Stimulated activated CD8-positive, alpha-beta memory T cell treated with anti-CD3 and anti-CD28 coated beads, Interleukin-12 subunit alpha, Interleukin-12 subunit beta, amount 100 ng/mL, for 24 hours (primary cell): ENCODE results near the gene TCAP.

Experiments used
- DNase-seq: peaks from one replicate; pipeline ENCODE4 v3.0.0-alpha.2; 2020; ENCODE audit errors: extremely low read depth

Gene TCAP

DNA sequence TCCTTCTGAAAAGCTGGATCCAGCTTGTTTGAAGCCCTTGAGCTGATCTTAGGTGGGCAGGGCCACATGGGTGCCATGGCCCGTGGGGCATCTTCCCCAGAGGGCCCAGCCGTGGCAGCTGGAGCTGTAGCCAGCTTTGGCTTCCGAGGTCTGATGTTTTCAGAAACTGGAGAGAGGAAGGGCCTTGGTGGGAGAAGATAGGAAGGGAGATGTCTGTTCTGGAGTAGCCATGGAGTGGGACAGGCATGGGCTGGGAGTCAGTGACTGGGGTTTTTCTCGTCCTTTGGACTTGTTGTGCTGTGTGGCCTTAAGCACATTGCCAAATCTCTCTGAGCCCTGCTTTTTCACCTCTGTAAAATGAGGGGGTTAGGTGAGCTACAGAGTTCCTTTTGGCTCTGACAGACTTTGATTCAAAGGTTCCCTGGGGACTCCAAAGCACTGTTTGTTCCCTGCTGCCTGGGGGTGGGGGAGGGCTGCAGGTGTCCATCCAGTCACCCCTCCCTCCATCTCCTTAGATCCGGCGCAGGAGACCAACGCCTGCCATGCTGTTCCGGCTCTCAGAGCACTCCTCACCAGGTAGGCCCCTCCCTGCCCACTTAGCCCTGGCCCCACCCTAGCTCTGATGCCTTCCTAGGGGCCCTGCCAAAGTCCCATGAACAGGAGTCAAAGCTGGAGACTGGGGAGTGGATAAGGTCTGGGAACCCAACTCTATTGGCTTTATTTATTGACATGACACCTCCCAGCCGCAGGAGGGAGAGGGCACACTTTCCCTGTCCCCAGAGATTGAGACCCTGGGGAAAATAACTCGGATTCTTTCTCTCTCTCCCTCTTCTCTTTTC lies 36.3 kb upstream of the TCAP start:
- no peak for DNase-seq

DNA sequence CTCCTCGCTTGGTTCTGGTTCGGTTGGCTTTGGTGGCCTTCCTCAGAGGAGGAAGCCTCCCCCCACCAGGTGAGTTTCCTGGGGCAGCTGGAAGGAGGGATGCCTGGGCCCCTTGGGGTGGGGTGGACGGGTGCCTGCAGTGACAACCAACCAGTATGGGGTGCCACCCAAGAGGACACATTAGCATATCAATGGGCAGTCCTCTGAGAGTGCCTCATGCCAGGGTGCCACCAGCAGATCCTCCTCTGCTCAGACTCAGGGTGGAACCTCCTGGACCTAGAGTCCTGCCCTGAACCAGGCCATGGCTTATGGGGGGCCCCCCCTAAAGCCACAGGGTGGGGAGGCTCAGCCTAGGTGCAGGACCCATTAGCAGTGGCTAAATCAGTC lies 35.7 kb upstream of the TCAP start:
- no peak for DNase-seq

DNA sequence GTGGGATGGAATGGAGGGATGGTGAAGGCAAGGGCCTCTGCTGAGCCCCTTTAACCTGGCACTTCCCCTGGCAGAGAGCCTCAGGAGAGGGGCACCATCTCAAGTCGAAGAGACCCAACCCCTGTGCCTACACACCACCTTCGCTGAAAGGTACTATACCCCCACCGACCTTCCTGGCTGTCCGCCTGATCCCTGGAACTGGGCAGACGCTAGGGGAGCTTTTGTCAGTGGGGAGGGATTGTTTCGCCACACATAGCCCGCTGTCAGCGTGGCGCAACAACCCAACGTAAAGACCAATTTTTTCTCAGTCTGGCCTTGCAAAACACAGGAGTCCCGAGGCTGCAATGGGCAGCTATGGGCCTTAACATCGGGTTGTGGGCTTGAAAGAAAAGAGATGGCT lies 35.3 kb upstream of the TCAP start:
- no peak for DNase-seq

DNA sequence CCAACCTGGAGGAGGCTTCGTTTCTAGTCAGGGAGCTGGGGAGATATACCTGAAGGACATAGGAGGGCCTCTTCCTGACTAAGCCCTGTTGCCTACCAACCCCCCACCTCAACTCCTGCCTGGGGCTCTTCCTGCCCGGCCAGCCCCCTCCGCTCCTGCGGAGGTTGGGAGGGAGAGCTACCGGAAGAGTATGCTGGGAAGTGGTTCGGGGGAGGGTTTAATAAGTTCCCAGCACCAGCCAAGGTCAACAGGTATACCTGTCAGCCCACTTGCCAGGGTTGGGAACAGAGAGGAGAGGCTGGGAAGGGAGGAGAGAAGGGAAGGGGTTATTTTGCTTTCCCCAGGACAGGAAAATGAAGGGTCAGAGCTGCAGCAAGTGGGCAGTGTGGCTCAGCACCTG lies 33.7 kb upstream of the TCAP start:
- no peak for DNase-seq

DNA sequence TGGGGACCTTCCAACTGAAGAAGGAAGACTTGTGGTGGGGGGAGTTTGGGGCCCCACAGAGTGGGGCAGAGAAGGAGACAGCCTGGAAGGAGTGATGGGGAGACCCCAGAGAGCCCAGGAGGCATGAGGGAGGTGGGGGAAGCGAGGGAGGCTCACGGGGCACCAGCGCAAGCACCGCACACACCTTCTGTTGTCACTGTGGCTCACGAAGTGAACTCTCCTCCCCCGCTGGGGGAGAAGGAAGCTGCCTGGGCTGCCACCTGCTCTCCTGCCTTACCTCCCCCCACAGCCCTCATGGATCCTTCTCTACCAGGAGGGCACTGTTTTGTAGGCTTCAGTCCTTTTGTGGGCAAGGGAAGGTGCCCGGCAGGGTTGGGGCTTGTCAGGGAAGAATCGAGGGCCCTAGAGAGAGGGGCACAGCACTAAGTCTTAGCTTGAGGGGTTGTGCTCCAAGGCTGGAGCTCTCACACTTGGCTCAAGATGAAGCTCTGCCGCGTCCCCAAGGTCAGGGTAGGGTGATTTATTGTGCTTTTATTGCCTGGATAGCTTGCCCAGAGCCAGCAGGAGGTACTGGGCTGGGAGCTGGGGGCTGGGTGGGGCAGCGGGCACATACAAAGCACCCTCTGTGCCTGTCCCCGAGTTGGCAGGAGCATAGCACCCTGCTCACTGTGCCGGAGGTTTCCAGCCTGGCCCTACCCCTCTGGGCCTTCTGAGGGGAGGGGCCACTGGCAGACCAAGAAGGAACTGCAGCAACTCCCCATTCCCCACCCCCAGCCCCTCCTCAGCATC lies 32.8 kb upstream of the TCAP start:
- DNase-seq = no peak

DNA sequence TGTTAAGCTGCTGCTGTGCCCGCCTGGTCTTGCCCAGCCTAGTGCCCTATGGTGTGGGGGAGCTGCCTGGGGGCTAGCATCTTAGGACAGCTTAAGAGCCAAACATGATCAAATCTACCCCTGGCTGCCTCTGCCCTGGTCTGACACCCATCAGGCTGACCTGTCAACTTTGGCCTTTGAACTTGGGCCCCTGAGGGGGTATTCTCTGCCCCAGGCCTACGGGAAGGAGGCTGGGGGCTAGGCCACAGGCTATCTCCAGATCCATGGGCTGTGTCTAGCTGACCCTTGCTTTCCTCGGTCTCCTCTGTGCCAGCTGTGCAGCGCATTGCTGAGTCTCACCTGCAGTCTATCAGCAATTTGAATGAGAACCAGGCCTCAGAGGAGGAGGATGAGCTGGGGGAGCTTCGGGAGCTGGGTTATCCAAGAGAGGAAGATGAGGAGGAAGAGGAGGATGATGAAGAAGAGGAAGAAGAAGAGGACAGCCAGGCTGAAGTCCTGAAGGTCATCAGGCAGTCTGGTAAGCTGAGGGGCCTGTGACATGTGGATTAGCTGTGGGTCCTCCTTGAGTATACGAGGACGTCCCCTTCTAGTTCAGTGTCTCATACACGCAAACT lies 31.5 kb upstream of the TCAP start:
- DNase-seq = no peak

DNA sequence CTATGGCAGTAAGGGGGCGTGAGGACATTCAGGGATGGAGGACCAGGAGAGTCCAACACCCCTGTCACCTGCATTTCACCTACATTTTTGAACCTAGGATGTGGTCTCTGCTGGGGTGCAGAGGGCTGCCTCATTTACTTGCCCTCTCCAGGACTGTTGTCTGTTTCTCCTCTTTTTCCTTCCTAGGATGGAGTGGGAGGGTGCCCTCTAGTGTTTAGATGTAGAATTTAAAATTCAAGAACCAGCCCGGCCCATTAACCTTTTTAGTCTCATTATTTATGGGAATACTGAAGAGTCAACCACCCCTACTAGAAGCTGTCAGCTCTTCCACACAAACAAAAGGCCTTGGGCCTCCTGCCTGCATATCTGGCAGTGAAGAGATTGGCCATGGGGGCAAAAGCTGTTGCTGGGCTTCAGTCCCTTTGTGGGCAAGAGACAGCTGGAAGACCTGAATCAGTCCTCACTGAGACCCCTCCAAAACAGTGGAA lies 30.7 kb upstream of the TCAP start:
- no peak for DNase-seq

DNA sequence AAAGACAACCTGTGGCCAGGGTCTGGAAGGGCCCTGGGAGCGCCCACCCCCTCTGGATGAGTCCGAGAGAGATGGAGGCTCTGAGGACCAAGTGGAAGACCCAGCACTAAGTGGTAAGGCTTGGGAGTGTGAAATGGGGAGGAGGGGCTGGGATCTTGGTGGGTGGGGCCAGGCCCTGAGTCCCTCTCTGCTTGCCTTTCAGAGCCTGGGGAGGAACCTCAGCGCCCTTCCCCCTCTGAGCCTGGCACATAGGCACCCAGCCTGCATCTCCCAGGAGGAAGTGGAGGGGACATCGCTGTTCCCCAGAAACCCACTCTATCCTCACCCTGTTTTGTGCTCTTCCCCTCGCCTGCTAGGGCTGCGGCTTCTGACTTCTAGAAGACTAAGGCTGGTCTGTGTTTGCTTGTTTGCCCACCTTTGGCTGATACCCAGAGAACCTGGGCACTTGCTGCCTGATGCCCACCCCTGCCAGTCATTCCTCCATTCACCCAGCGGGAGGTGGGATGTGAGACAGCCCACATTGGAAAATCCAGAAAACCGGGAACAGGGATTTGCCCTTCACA lies 29.5 kb upstream of the TCAP start:
- DNase-seq = no peak

DNA sequence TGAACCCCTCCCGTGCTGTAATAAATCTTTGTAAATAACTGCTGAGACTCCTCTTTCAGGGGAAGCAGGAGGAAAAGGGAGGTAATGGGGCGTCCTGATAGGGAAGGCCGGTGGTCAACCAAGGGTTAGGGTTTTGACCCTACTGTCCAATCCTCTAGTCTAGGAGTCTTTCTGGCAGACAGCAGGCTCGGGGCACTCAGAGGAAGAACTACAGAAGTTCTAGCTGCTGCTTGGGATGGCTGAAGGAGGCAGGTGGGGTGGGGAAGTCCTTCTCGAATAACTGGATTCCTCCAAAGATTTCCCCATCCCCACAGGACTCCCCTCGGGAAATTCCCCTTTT lies 28.6 kb upstream of the TCAP start:
- DNase-seq = no peak

DNA sequence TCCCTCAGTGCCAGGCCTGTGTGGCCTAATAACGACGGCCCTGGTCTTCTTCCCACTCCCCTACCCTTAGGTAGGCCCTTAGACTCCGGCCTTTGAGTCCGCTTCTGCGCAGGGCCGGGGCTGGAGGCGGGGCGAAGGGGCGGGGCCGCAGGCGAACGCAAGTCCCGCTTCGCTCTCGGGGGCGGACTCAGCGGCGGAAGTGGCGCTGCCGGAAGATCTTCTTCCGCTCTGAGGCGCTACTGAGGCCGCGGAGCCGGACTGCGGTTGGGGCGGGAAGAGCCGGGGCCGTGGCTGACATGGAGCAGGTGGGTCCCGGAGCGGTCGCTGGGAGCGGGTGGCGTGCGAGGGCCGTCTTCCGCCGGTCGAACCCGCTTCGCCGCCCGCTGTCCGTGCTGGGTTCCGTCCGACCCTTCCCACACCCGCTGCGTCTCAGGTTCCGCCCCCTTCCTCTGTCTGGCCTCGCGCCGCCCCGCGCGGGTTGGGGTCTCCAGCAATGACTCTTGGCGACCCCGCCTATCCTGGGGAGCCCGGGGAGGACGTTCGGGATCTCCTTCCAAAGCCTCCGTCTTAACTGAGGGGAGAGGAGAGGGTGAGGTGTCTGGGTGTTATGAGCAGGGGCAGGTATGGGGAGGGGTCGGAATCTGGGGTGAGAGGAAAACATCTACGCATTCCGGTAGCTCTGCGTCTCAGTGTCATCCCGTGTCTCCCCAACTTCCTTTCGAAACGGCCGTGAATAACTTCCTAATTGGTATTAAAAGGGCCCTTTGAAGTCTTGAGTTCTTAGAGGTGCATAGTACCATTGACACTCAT lies 28.0 kb upstream of the TCAP start, which contains the start of gene STARD3:
TSS of gene STARD3 (plus strand) at position 218 of the 810 bp plus-strand sequence. CDS start 16,388 bp downstream, outside the sequence.
- DNase-seq = peak; percentile 84

DNA sequence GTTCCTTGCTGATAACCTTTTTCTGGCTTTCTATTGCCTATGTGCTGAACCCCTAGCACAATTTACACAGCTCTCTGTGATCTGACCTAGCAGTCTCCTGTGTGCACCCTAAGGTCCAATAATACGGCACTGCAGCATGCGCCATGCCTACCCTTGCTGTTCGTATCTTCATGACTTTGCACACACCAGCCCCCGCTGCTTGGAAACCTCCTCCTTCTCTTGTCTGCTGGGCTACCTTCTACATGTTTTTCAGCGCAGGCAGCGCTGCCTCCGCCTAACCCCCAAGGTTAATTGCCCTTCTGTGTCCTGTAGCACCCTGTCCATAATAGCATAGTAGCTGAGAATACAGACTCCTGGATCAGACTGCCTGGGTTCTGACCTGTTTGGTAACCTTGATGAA lies 26.8 kb upstream of the TCAP start:
- no peak for DNase-seq

DNA sequence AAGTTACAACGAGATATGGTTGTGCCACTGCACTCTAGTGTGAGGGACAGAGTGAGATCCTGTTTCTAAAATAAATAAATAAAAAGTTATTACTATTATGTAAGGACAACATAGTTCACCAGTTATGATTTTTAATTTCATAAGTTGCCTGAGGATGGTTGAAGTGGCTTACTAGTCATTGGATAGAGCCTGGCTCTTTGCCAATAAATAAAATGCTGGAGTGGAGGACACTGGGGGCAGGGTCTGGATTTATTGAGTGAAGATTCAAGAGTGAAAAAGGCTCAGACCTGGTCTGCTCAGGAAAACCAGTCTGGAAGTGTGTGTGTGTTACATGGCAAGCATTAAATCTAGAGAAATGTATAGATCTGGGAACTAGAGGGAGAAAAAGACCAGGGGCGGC lies 26.1 kb upstream of the TCAP start:
- DNase-seq = no peak

DNA sequence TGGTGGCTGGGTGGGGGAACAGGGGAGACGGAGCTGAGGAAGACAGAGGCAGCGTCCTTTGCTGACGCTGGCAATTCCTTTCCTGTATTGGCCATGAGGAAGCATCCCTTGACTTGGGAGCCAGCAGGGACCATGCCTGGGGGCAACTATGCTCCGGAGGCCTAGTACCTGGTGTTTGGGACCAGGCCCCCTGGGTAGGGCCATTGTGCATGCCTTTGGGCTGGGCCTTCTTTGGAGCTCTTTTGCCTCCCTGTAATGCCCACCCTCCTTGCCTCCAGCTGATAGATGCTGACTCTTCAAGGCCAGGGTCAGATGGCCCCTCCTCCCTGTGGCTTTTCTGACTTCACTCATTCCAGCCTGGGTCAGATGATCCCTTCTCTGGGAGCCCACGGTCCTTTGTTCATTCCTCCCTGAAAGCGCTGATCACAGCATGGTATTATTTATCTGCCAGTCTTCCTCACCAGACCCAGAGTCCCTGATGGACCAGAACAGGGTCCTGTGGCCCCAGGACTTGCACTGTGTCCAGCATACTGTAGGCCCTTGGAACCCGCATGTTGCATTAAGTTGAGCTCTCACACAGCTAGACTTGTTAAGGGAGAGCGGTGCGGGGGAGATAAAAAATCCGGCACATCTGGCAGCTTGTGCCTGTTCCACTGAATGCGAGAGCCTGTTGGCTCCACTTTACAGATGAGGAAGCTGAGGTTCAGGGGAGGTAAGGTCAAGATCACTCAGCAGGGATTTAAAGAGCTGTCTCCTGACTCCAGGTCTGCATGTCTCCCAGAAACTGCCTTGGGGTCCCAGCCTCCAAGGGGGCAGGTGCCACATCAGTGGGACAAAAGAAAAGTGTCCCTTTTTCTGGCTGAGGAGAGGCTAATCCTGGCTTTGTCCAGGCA lies 25.3 kb upstream of the TCAP start:
- no peak for DNase-seq

DNA sequence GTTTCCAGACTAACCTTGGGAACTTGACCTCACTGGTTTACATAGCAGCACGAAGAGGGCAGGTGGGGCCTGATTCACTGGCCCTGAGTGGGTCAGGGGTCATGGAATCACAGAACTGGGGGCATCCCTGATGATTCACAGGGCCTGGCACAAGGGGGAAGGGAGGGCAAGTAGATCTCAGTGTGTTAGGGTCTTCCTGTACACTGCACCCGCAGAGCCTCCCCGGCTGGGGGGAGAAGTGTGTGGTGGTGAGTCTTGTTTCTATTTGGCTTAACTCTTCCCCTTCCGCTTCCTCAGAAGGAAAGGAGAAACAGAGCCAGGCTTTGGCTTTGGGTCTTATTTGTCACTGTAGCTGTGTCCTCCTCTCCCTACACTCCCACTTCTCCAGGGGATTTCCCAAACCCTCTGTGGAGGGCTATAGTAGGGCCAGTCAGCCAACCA lies 24.5 kb upstream of the TCAP start:
- DNase-seq = no peak

DNA sequence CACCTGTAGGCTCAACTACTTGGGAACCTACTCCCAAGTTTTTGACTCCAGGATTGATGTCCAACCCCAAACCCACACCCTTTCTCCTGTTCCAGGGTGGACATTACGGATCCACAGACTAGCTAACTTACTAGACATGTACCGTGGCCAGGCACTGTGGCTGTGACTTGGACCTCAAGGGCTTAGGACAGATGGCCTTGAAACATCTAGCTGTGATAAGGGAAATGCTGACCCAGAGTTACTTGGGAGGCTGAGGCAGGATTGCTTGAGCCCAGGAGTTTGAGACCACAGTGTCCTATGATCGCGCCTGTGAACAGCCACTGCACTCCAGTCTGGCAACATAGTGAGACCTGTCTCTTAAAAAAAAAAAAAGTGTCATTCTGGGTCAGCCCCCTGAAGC lies 24.1 kb upstream of the TCAP start:
- no peak for DNase-seq

DNA sequence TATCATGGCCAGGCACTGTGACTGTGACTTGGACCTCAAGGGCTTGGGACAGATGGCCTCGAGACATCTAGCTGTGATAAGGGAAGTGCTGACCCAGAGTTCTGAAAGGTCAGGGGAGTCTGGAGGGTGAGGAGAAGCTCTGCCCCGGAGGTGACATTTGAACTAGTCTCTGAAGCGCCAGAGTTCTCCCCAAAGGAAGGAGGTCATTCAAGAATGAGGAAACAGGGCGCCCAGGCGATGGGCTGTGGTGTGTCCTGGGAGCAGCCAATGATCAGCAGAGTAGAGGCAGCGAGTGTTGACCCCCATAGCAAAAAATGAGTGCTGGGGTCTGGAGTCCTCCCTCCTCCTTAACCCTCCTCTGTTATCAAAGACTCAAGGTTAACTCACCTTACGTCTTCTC lies 23.3 kb upstream of the TCAP start:
- no peak for DNase-seq

DNA sequence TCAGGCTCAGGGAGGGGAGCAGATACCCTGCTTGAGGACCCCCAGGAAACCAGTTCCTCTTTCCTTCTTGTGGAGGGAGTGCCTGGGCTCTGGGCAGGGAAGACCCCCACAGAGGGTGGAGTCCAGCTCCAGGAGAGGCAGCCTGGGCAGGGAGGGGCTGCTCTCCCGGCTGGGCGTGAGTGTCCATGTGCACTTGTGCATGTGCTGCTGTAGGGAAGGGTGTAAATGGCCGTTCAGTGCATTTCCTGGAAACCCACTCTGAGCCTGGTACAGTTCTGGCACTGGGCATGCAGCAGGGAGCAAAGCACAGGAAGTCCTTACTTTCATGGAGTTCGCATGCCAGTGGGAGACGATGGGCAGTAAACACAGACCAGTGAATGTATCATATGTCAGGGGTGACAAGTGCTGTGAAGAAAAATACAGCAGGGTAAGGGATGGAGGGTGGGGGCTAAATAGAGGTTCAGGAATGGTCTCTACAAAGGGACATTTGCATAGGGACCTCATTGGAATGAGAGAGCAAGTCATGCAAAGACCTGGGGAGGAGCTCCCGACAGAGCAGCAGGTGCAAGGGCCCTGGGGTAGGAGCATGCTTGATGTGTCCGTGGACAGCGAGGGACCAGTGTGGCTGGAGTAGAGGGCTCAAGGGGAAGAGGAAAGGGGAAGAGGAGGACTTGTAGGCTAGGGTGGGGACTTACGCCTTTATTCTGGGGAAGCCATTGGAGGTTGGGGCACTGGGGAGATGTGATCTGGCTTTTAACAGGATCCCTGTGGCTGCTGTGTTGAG lies 22.7 kb upstream of the TCAP start:
- no peak for DNase-seq

DNA sequence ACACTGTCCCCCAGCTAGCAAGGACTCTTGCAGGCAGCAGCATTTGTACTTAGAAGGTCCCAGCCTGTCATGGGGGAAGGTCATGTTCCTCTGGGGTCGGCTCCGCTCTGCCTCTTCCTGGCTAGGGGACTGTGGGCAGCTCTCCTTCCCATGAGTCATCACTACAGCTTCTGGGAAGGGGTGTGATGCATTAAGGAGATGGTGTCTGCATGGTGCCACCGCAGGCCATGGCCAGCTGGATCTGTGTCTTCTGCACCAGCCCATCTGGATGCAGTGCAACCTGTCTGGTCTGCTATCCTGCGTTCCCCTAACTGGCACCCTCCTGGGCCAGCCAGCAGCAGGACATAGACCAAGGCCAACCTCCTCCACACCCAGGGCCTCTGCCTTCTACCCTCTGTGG lies 21.9 kb upstream of the TCAP start:
- no peak for DNase-seq

DNA sequence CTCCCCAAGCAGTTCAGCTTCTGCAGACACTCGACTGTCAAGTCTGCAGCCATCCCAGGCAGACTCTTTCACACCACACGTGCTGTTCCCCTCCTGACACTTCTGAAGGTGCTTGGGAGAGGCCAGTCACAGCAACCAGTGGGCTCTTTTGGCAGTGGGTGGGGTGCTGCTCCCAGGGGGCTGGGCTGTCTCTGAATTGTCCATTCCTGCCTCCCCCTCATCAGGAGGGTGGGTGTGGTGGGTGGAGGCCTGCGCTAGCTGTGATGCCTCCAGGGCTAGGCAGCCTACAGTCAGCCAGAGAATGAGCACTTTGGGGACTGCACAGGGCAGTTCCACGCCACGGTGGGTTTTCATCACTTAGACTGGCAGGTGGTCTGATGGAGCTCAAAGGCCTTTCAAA lies 17.9 kb upstream of the TCAP start:
- DNase-seq = no peak
